Activated CD8-positive, alpha-beta T cell treated with anti-CD3 and anti-CD28 coated beads for 36 hours (primary cell): ENCODE measurements around the gene RUVBL1. TPM values are rescaled to one million over a fixed set of nuclear protein-coding genes. Genes with fewer than 3 reads are reported as not detected.

Experiments used
- ATAC-seq: fragments of 200-7000 bp; cut with Tn5 transposase; one replicate; pipeline ENCODE4 v1.10.0; 2021; ENCODE audit warnings: mild to moderate bottlenecking, moderate library complexity
- CTCF ChIA-PET: fragments of 350-600 bp; sonication (Branson Sonifier 250); formaldehyde crosslinking; loops from one replicate; lab custom pipeline; 2021; ENCODE audit warnings: antibody characterized with exemption; lab: Charles Lee
- POLR2A ChIA-PET: fragments of 350-600 bp; sonication (Branson Sonifier 250); formaldehyde crosslinking; loops from one replicate; lab custom pipeline; 2021; ENCODE audit warnings: antibody characterized with exemption; lab: Charles Lee
- DNase-seq: peaks from one replicate; pipeline ENCODE4 v3.0.0-alpha.2; 2020
- H3K27ac Mint-ChIP-seq: one replicate; pipeline ENCODE4 v1.8.0; 2021; ENCODE audit warnings: mild to moderate bottlenecking, mixed read lengths
- H3K27me3 Mint-ChIP-seq: one replicate; pipeline ENCODE4 v1.8.0; 2021; ENCODE audit warnings: mixed read lengths
- H3K36me3 Mint-ChIP-seq: one replicate; pipeline ENCODE4 v1.8.0; 2021; ENCODE audit warnings: low read depth, mixed read lengths
- H3K4me1 Mint-ChIP-seq: one replicate; pipeline ENCODE4 v1.8.0; 2021; ENCODE audit warnings: low read depth, mixed read lengths
- H3K4me3 Mint-ChIP-seq: one replicate; pipeline ENCODE4 v1.8.0; 2021; ENCODE audit warnings: mild to moderate bottlenecking, moderate library complexity, mixed read lengths
- H3K9me3 Mint-ChIP-seq: one replicate; pipeline ENCODE4 v1.8.0; 2021; ENCODE audit warnings: mixed read lengths
- CTCF ChIP-seq: fragments of 200-600 bp; IDR thresholded peaks from one replicate; pipeline ENCODE4 v1.8.0; 2022; ENCODE audit warnings: antibody characterized with exemption, mild to moderate bottlenecking
- intact Hi-C: fragments of 100-400 bp; cut with micrococcal nuclease; formaldehyde crosslinking; loops from one replicate; pipeline ENCODE4 v1.10.0; 2022
- total RNA-seq, 2 experiments: library from RNA; stranded (reverse); gene quantifications; one replicate each; pipeline ENCODE4 v1.2.3, GENCODE V29; 2021

RUVBL1 gene
- total RNA-seq, 2 experiments from 2014 or later = 99.0 to 99.5 TPM

- no peaks in the 10 kb centered on the region for H3K27me3 Mint-ChIP-seq
- H3K4me3 Mint-ChIP-seq = no peak overlapping the region
- no peak for DNase-seq
- H3K4me1 Mint-ChIP-seq = peaks cover 15% of the 10 kb centered on the region
- H3K9me3 Mint-ChIP-seq = no peaks in the 10 kb centered on the region
- peaks cover 18% of the 10 kb centered on the region for H3K36me3 Mint-ChIP-seq
- TF ChIP-seq CTCF = no peak
- ChIA-PET POLR2A (interaction anchor here (1.0 to 1.4 kb wide), 3 partner anchors 9 to 51 kb away, joined by 3 to 4 read pairs (median 3); partner anchors contain the start of gene RUVBL1), CTCF (interaction anchor here (1.9 kb wide), 1 partner anchor 61 kb away, joined by 6 read pairs; no protein-coding TSS in a partner anchor)
- ATAC-seq = no peak
- no peak overlapping the region for H3K27ac Mint-ChIP-seq
- intact Hi-C loops = no loop called here
Measured at GRCh38 chr3:128072454-128073184, 51.0 kb downstream of the RUVBL1 start.

- no peak overlapping the region for H3K4me3 Mint-ChIP-seq
- no peaks in the 10 kb centered on the region for H3K9me3 Mint-ChIP-seq
- TF ChIP-seq CTCF = no peak
- CTCF ChIA-PET = no interaction called here
- no peaks in the 10 kb centered on the region for H3K27me3 Mint-ChIP-seq
- peaks cover 15% of the 10 kb centered on the region for H3K4me1 Mint-ChIP-seq
- DNase-seq = no peak
- intact Hi-C loops = no loop called here
- POLR2A ChIA-PET = interaction anchor here (1.5 to 2.6 kb wide), 2 partner anchors 17 to 18 kb away, joined by 6 to 7 read pairs; no protein-coding TSS in a partner anchor
- ATAC-seq = no peak
- peaks cover 25% of the 10 kb centered on the region for H3K36me3 Mint-ChIP-seq
- no peak overlapping the region for H3K27ac Mint-ChIP-seq
Measured at GRCh38 chr3:128071771-128072453, 51.7 kb downstream of the RUVBL1 start.

GRCh38 chr3:128070898-128071591 is 52.6 kb downstream of the RUVBL1 start:
- peak overlapping the region; percentile 55 for H3K27ac Mint-ChIP-seq
- no peaks in the 10 kb centered on the region for H3K27me3 Mint-ChIP-seq
- no peak overlapping the region for H3K4me3 Mint-ChIP-seq
- POLR2A ChIA-PET = interaction anchor here (0.6 to 2.6 kb wide), 4 partner anchors 11 to 62 kb away, joined by 3 to 7 read pairs (median 4); no protein-coding TSS in a partner anchor
- H3K4me1 Mint-ChIP-seq = peaks cover 13% of the 10 kb centered on the region
- no peak for DNase-seq
- no peak for TF ChIP-seq CTCF
- H3K9me3 Mint-ChIP-seq = no peaks in the 10 kb centered on the region
- intact Hi-C loops = no loop called here
- peaks cover 30% of the 10 kb centered on the region for H3K36me3 Mint-ChIP-seq
- CTCF ChIA-PET = interaction anchor here (2.2 kb wide), 1 partner anchor 63 kb away, joined by 6 read pairs; no protein-coding TSS in a partner anchor
- no peak for ATAC-seq

- ChIA-PET CTCF (interaction anchor here (1.1 to 4.3 kb wide), 4 partner anchors 13 to 536 kb away, joined by 3 to 30 read pairs (median 4); no protein-coding TSS in a partner anchor), POLR2A (interaction anchor here (0.7 to 2.6 kb wide), 3 partner anchors 8 to 17 kb away, joined by 3 to 6 read pairs (median 3); partner anchors contain the start of gene SEC61A1)
- peaks cover 40% of the 10 kb centered on the region for H3K36me3 Mint-ChIP-seq
- TF ChIP-seq CTCF = no peak
- no peak overlapping the region for H3K27ac Mint-ChIP-seq
- intact Hi-C loops = no loop called here
- H3K27me3 Mint-ChIP-seq = no peaks in the 10 kb centered on the region
- no peak for DNase-seq
- no peak overlapping the region for H3K4me3 Mint-ChIP-seq
- H3K9me3 Mint-ChIP-seq = no peaks in the 10 kb centered on the region
- H3K4me1 Mint-ChIP-seq = peaks cover 3% of the 10 kb centered on the region
- ATAC-seq = no peak
Measured at GRCh38 chr3:128069271-128069670, 54.3 kb downstream of the RUVBL1 start.
